ENCODE results near the gene UBE2F. TPM values are rescaled to one million over a fixed set of nuclear protein-coding genes. Genes with fewer than 3 reads are reported as not detected.

UBE2F gene
- total RNA-seq, 1 donor from 2014 or later = 18.8 TPM

- DNase-seq = no peak
Observed at GRCh38 chr2:238081561-238081960, 114.7 kb downstream of the UBE2F start.

- DNase-seq = no peak
Observed at GRCh38 chr2:238082151-238082550, 115.3 kb downstream of the UBE2F start.

DNA sequence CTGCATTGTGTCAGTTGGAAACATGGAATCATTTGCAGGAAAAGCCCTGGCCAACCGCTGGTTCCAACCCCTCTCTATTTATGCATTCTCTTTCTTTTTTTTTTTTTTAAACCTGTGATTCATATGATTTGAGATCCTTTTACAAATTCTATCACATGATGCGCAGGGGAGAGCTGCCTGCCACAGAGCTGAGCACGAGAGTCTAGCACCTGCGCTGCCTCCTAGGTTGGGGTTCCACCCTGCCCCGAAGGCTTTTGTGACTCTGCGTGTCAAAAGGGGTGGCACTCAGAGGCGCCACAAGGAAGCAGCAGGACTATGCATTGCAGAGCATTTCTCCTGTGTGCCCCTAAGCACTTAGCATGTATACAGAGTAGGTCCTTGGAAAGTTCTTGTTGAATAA lies 116.0 kb downstream of the UBE2F start:
- no peak for DNase-seq

DNA sequence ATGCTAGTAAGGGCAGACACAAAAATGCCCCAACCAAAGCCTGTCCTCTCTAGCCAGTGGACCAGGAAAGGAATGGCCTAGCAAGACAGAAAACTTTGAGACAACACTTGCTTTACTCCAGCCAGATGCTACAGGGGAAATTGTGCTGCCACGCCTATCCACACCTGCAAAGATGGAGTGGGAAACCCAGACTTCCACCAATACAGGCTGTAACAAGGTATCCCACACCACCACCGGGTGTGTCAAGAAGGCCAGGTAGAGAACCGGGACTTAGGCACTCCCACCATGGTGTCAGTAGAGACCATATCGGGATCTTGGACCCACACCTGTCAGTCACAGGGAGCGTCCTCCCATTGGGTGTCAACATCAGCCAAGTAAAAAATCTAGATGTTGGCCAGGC lies 117.1 kb downstream of the UBE2F start:
- DNase-seq = no peak

DNA sequence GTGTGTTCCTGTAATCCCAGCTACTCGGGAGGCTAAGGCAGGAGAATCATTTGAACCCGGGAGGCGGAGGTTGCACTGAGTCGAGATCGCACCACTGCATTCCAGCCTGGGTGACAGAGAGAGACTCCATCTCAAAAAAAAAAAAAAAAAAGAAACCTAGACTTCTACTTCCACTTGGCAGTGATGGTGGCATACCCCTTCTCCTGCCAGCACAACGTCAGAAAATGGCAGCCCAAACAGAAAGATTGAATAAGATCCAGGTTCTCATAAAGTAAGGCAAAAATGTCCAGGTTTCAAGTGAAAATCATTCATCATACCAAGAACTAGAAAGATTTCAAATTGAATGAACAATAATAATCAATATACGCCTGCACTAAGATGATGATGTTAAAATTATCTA lies 117.9 kb downstream of the UBE2F start:
- DNase-seq = no peak

DNA sequence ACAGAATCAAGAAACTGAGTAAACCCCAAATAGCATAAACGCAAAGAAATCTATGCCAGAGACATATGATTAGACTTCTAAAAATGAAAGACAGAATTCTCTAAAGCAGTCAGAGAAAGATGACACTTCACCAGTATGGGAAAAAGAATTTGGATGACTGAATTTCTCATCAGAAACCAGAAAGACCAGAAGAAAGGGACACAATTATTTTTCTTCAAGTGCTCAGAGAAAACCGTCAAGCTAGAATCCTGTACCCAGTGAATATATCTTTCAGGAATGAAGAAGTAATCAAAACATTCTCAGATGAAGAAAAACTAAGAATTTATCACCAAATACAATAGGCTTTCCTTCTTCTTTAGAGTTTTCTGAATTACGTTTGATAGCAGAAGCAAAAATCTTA lies 119.1 kb downstream of the UBE2F start:
- DNase-seq = no peak

GRCh38 chr2:238087211-238087610 lies 120.4 kb downstream of the UBE2F start:
- DNase-seq = no peak

DNA sequence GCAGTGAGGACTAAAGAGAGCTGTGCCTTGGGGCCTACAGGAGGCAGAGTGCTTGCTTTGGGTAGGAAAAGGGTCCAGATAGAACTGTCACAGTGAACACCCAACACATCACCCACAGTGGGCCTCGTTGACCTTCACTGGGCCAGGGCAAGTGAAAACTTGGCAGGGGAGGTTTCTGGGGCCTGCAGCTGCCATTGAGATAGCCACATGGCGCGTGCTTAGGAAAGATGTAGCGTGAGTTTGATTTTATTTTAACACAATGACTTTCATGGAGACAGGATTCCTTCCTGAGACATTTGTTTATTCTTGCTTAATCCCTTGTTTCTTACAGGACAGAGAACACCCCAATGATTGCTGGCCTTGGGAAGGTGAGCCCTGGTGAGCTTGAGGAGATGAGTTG lies 124.1 kb downstream of the UBE2F start:
- no peak for DNase-seq

GRCh38 chr2:238091436-238092060 lies 124.7 kb downstream of the UBE2F start:
- DNase-seq = no peak

Small RNAs within 50 kb of the gene (small RNA-seq; reads per million reads assigned to genes)
- gene RNU6-1333P (ENCODE audit: low replicate concordance) = not detected

Other genes starting within 250 kb of the UBE2F start
- 2.1 TPM for gene RBM44, start 168.2 kb upstream of the UBE2F start, total RNA-seq
- 12.5 TPM for gene RAMP1, start 107.4 kb upstream of the UBE2F start, total RNA-seq
- 8.7 TPM for gene SCLY, start 94.0 kb downstream of the UBE2F start, total RNA-seq
- gene ESPNL, start 133.3 kb downstream of the UBE2F start, total RNA-seq = 0.69 TPM
- gene KLHL30, start 171.7 kb downstream of the UBE2F start, total RNA-seq = 3.3 TPM
- gene ERFE, start 192.0 kb downstream of the UBE2F start, total RNA-seq = 0.30 TPM
- 38.4 TPM for gene ILKAP, start 236.7 kb downstream of the UBE2F start, total RNA-seq

Data from skin of body (tissue), 3 donors.